CD4-positive, alpha-beta T cell treated with Interferon gamma for 1 hour (primary cell): ENCODE results near the gene MPRIP.
"Not testable (repeated sequence)": the region's sequence is repeated elsewhere in the genome, so short reads cannot be mapped to it uniquely, and the experiment has no call there.

Source experiments
- DNase-seq: peaks from one replicate; pipeline ENCODE4 v3.0.0-alpha.2; 2020

Gene MPRIP

DNA sequence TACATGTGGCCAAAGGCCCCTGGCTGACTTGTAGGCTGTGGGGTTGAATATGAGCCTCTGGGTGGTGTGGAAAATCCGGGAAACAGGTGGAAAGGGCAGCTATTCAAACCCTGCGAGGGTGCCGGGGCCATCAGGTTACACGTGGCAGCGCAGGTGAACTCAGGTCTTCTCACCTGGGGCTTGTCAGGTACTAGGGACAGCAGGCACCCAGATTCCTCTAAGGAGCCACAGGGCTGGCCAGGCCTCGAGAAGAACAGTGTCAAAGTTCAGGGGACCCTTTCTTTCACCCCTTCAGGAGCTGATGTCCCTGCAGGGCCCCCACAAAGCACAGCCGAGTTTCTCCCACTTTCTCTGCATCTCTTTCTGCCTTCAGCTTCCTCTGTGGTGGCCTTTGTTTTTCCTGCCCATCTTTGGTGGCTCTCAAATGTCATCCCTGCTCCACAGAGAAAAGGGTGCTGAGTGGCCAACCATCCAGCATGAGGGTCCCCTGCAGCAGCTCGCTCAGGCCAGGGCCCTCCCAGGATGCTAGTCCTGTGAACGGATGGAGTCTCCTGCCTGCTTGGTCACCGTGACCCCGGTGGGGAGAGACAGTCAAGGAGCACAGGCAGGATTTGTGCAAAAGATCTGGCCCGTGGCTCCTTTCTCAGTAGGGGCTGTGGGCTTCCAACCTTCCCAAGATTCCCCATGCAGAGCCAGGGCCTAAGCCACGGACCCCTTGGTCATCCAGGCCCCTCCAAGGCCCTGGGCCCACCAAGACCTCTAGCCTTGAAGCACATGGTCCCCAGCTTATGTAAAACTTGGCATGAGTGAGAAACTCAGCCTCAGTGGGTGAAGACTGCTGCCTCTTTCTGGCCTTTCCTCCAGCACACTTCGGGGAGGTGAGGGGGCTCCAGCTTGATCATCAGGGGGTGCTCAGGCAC is 28.2 kb upstream of the MPRIP start:
- not testable (repeated sequence) for DNase-seq

DNA sequence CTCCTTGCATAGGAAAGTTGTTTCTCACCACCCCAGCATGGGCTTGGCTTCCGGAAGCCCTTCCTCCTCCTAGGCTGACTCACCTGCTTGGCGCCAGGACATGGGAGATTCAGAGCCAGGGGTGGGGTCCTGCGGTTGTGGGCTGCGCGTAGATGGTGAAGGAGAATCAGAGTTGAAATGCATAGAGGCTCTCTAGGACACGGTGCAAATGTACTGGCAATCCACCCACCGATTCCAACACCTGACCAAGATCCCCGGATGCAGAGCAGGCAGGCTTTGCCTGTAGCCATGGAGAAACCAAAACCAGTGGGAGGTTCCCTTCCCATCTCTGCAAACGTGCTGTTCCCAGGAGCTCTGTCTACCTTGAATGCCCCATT is 27.5 kb upstream of the MPRIP start:
- not testable (repeated sequence) for DNase-seq

DNA sequence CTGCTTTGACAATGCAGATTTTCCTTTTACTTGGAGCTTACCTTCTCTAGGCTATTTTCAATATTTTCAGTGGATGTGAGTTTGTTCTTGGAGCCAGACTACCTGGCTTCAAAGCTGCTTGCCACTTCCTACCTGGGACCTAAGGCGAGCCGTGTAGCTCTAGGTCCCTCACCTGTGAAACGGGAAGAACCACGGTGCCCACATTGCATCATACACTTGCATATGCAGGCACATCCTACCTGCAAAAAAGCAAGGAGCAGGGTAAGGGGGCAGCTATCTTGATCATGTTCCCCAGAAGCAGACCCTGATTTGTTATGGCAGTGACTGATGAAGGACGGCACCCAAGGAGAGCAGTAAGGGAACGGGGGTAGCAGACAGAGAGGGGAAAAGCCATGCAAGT is 27.0 kb upstream of the MPRIP start:
- DNase-seq: no peak

DNA sequence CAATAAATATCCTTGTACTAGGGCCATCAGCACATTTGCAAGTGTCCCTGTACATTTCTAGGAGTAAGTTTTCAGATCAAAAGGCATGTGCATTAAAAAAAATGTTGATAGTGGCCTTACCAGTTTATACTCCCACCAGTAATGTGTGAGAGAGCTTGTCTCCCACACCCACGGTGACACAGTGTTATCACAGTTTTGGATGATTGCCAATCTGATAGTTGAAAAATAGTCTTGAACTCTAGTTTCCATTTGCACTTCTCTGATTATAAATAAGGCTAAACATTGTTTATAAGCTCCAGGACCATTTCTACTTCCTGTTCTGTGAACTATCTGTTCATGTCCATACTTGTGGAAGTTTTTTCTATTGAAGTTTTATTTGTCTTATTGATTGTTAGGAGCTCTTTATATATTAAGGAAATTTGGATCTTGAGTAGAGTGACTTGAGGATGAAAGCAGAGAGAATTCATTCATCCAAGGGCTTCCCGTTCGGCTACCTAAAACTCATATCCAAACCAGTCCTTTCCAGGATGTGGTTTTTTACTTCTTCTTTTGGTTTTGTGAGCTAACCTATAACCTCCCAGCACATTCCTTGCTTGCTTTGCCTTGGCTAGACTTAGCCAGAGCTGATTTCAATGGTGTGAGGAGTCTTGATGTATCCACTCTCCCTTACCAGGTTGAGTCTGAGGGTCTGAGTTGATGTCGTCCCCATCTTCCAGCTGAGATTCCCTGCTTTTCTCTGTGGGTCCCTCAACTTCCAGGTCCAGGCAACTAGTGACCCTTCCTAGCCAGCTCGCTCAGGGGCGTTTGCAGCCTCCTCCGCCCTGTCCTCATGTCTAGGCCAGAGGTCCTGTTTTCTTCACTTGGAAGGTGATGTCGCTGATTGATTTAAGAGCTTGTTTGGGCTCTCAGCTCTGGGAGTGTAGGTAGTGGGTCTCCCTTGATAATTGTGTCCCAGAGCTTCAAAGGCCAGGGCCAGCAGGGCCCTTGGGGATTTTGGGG is 25.8 kb upstream of the MPRIP start:
- DNase-seq: not testable (repeated sequence)

DNA sequence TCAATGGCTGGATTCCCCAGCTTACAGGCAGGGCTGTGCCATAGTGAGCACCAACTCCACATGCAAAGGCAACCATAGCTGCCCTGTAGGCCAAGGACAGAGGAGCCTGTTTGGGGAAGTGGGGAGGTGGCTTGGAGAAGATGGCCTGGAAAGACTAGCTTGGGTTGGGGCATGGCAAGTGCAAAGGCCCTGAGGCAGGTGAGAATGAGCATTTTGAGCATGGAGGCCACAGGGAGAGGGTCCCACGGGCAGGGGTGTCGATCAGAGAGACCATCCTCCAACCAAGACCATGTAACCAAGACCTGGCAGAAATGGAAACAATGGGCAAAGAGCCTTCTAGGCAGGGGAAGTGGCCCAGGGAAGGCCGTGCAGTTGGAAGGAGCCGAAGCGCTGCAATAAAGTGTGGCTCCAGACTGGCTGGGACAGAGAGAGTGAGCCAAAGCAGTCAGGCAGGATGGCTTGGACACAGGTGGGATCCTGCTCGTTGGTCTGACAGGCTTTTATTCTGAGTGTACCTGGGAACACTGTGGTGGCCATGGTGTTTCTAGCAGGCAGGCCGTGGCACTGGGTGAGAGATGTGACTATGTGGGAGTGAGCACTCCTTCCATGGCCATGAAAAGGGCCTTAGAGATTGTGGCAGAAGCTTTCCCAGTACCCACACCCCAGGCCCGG is 24.8 kb upstream of the MPRIP start:
- no peak for DNase-seq

DNA sequence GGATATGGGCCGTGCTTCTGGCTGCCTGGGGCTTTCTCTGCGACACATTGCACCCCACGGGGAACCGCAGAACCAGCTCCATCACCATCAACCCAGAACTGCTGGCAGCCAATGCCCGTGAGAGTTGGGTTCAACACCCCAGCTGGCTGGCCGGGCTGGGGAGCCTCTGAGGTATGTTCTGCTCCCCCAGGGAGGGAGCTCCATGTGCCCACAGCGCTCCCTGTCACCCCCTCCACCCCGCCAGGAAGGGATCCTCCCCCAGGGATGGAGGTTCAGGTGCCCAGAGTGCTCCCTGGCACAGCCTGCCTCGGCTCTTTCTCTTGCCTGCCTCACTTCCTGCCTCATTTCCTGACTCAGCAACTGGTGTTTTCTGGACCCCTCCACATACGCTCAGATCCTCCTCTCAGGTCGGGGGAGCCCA is 24.2 kb upstream of the MPRIP start:
- no peak for DNase-seq

DNA sequence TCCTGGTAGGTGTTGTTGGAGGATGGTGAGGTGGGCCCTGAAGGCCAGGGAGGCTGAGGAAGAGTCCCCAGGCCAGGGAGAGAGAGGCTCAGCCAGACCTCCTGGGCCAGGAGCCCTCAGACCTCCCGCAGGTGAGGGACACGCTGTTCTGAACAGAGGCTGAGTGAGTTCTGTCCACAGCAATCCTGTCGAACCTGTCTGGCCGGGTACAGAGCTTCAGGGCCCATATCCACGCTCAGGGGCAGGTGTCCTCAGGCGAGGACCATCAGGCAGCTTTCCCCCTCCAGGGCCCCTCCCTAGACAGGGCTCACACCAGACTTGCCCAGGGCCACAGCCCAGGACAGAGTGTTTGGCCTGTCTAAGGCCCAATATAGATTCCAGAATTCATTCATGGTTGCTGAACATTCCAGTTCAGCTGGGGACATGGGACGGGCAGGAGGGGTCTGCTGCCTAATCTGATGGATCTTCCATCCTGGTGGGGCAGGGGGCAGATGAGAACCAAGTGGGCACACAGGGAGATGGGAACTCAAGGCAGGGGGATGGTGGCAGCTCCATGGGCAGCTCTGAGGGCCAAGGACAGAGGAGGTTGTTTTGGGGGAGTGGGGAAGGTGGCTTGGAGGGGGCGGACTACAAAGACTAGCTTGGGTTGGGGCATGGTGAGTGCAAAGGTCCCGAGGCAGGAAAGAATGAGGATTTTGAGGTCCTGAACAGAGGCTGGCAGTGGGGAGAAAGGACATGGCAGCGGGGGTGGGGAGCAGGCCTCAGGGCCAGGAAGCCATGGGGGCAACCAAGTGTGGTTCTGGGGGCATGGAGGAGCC is 23.4 kb upstream of the MPRIP start:
- no peak for DNase-seq

DNA sequence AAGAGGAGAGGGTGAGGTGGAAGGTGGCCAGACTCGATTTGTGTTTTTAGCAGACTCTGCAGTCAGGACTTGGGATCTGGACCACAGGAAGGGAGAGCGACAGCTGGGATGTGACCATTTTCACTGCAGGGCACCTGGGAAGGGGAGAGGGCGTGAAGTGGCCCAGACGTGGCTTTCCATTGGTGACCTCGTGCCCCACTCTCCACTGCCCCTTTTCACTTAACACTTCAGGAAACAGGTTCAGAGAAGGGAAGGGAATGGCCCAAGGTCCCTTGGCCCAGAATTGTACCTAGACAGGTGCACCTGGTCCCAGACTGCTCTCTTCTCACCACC is 22.9 kb upstream of the MPRIP start:
- DNase-seq: no peak

DNA sequence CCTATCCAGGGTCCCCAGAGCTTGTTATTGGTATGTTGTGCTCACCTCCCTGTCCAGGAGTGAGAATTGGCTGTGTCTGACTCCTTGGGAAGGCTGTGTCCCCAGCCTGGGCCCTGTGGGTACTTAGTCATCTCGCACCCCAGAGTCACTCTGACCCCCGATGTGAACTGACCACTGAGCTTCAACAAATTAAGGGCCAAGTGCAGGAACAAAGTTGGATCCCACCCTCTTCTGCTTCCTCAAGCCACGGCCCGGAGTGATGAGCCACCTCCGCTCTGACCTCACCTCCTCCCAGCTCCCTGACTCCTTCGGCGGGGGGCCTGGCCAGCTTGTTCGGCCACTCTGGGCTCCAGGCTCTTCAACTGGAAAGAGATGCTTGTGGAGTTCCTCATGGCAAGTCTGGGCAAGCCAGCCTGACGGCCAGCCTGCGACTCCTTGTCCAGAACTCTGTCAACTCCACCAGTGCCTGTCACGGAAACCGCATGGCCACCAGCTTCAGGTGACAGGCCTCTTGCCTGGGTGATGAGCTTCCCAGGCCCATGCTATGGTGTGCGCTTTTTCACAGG is 22.3 kb upstream of the MPRIP start:
- DNase-seq: no peak

DNA sequence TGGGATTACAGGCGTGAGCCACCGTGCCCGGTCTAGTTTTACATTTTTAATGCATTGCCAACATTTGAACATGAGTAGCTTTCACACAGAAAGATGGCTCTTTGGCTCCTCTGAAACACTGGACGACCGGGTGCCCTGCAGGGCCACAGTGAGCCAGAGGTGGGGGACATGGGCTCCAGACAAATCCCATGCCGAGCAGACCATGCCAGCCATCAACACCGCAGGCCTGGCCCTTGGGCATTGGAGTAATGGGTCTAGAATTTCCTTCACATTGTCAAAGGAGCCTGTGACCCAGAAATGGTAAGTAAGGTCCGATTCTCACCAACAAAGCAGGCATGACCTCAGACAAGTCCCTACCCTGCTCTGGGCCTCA is 21.4 kb upstream of the MPRIP start:
- DNase-seq: no peak

DNA sequence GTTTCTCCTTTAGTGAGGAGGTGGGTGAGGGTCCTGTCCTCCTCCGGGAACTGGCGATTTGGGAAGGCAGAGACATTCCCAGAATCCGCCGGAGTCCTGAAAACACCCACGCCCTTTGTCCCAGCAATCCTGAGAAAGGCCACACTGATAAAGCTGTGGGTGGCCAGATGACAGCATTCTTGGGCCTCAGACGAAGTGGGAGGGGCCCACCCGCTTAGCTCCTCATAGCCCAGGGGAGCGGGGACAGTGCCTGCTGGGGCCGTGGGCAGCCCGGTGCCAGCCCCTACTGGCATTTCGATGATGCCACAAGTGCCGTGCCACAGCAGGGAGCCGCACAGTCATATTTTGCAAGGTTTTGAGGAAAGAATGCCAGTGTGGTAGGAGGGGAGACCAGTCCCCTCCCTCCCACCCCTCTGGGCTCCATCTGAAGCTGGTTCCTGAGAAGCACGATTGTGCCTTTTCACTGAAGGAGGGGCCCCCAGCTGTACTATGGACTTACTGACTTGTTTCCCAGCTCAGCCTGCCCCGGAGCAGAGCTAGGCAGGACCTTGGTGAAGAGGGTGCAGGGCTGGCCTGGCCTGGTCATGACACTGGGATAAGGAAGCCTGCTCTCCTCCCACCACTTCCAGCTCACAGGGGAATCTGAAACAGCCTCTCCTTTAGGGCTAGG is 20.9 kb upstream of the MPRIP start:
- DNase-seq: no peak

DNA sequence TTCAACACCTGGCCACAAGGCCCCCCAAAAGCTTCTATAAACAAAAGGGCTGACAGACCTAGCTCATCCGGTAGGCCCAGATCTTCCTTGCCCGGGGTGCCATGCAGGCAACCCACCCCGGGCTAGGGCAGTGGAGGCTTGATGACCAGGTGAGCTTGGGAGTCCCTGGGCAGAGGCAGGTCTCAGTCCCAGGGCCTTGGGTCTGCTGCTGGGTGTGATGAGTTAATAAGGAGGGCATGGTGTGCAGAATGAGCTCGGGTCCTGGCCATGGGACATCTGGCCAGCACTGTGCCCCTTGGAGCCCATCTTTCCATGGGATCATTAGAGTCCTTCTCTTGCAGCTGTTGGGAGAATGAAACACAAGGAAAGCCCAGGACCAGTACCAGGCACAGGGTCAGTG is 20.2 kb upstream of the MPRIP start:
- DNase-seq: no peak

DNA sequence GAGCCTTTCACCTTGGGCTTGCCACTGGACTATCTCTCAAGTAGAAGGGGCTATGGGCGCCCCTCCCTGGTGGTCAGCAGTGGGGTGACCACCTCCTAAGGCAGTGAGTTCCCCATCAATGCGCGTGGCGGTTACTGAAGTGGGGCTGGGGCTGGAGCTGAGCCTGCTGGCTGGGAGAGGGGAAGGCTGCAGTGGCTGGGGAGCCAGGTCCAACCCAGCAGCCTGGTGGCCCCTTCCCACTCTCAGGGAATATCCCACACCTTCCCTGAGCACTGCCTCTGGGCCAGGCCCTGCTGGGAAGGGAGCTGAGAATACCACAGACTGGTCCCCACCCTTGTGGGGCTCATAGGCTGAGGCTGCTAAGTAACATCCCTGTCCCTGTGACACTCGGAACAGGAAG is 19.8 kb upstream of the MPRIP start:
- no peak for DNase-seq

DNA sequence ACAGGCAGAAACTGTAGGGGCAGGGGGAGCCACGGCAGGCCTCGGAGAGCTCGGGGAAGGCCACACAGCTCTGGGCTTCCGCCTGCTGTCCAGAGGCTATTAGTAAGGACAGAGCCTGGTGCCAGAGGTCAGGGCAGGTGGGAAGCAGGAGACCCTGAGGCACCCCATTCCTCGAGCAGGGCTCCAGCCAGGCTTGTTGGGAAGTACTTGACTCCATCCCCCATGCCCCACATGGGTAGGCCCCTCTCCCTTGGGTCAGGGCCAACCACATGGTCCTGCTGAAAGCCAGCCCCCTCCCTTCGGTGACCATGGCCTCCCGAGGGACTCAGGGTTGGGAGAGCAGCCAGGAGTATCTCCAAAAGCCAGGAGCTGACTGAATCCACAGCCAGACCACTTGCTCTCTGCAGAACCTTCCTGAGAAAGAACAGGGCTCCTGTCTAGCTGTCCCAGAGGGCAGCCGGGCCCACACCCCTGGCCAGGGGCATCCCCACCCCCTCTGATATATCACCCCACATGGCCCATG is 17.4 kb upstream of the MPRIP start:
- no peak for DNase-seq

DNA sequence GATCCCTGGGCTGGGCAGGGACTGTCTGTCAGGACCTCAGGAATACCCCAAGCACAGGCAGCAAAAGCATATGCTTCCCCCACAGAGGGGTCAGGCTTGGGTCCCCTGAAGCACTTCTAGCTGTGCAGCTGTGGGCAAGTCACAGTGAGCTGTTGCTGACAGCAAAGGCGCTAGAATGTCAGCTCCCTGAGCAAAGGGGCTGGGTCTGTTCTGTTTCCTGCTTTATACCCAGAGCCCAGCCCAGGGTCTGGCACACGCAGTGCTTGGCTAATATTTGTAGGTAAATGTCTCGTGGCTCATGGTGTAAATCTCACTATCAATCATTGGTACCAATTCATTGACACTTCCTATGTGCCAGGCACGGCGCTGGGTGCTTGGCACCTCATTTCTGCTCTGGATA is 16.6 kb upstream of the MPRIP start:
- no peak for DNase-seq

DNA sequence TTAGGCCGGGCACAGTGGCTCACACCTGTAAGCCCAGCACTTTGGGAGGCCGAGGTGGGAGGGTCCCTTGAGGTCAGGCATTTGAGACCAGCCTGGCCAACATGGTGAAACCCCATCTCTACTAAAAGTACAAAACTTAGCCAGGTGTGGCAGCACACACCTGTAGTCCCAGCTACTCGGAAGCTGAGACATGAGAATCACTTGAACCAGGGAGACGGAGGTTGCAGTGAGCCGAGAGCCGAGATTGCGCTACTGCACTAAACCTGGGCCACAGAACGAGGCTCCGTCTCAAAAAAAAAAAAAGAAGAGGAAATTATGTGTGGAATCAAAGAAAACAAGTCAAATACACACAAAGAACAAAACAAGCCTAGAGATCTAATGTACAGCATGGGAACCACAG is 16.1 kb upstream of the MPRIP start:
- DNase-seq: no peak

DNA sequence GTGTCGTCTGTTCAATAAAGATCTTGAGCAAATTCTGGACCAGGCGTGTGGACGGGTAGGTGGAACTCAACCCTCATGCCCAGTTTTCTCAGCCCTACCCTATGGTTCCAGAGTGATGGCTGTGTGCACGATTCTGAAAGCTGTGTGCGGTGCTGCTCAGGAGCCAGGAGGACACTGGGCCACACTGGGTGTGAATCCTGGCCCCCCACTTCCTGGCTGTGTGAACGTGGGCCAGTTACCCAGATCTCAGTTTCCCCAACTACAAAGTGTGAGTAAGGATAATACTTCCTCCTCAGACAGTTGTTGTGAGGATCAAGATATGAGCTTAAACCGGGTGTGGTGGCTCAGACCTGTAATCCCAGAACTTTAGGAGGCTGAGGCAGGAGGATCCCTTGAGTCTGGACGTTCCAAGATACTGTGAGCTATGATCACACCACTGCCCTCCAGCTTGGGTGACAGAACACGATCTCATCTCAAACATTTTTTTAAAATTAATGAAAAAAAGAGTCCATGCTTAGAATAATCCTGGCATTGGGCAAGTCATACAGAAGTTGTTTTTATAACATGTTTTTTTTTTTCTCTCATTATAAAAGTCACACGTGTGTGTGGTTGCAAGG is 14.7 kb upstream of the MPRIP start:
- DNase-seq: no peak

DNA sequence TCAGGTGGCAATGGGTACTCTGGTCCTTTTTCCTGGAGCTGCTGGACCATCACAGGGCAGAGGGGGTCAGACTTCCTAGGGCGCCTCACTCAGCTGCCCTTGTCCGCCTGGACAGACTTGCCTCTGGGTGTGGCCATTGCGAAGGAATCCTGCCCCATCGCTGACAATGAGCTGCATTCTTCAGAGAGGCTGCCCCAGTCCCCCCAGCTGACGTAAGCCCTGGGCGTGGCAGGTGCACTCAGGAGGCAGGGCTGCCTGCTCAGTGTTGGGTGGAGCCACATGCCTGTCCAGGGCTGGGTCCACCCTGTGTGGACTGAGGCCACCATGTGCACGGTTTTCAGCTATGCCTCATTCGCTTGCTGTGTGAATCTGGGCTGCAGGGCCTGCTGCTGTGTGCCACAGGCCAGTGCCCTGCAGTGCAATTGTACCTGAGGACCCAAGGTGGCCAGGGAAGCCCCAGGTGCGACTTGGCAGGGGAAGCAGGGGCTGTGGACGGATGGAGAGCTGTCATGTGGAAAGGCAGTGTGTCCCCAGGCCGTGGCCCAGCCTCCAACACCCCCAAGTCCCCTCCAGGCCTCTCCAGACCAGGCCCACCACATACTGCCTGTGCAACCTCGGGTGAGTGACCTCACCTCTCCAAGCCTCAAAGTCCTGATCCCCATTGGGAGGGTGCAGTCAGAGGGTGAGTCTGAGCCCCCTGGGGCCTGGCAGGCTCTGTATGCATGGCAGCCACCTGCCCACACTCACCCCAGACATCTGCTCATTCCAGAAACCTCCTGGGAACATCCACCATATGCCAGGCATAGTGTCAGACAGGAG is 14.0 kb upstream of the MPRIP start:
- no peak for DNase-seq

DNA sequence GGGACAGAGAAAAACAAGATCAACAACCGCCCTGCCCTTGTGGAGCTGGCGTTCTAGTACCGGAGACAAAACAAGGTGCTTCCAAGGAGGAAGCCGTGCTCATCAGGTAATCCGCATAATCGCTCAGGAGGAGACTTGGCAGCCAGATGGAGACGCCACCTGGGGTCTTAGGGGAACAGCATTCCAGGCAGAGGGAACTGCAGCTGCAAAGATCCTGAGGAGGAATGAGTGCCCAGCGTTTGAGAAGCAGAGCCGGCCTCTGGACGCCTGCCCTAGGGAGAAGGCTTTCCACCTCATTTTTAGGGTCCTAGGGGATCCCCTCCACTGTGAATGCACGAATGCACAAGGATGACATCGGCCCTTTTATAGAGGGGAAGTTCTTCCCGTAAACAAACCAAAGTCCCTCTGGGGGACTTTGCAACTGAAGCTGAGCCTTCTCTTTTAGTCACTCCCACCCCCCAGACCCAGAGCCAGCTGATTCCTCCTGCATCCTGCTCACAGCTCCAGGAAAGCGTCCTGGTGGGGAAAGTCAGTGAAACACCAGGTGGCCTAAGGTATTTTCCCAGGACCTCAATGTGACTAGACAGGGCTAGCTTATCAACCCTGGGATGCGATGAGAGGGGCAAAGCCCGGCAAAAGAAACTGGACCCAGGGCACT is 13.2 kb upstream of the MPRIP start:
- DNase-seq: no peak
